GM19395 (cell line): ENCODE data around the gene CFAP210.
"Not testable (repeated sequence)": the region's sequence is repeated elsewhere in the genome, so short reads cannot be mapped to it uniquely, and the experiment has no call there.

ENCODE experiments used
- ATAC-seq: cut with Tn5 transposase; IDR thresholded peaks from one replicate; pipeline ENCODE4 v1.9.1; 2021; ENCODE audit warnings: mild to moderate bottlenecking, moderate library complexity; ENCODE audit not compliant: unreplicated experiment

The CFAP210 gene

DNA sequence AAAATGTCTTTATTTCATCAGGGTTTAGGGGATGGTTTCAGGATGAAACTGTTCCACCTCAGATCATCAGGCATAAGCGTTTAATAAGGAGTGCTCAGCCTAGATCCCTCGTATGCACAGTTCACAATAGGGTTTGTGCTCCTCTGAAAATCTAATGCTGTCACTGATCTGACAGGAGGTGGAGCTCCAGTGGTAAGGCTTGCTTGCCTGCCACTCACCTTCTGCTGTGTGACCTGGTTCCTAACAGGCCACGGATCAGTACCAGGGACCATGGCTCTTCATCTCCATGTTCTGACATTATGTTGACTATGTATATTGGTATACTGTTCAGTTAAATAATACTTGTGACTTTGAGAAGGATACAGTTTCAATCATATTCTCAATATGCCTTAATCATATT is 68.4 kb downstream of the CFAP210 start:
- no peak for ATAC-seq

DNA sequence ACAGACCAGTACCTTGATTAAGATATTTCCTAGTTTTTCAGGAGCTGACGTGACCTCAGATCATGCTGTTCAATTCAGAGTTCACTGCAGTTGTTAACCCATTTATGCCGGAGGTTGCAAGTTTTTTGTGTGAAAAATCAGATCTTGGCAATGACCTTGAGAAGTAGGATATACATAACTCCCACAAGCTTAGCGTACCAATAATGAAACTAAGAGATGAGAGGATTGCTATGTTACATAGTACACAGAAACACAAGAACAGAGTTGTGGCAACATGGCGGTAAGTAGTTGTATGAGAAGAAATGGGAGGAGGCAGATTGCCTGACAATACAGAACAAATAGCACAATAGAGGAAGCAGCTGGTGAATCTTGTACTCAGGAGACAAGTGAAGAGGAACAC is 71.0 kb downstream of the CFAP210 start:
- ATAC-seq = no peak

DNA sequence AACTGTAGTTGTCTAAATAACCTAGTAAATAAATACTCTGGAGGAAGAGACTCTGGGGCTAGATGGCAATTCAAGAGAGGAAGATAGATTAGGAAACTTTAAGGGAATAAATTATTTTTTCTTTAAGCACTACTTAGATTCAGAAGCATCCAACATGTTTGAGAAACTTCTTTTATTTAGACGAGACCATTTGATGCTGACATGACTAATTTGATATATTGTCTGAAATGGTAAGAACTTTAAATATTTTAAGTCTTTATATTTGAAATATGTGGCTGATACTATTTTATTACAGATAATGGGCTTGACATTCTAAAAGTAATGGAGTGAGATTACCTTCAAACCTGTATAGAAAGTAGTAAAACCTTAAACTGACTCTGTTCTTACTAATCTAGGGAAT is 73.7 kb downstream of the CFAP210 start:
- ATAC-seq = no peak

DNA sequence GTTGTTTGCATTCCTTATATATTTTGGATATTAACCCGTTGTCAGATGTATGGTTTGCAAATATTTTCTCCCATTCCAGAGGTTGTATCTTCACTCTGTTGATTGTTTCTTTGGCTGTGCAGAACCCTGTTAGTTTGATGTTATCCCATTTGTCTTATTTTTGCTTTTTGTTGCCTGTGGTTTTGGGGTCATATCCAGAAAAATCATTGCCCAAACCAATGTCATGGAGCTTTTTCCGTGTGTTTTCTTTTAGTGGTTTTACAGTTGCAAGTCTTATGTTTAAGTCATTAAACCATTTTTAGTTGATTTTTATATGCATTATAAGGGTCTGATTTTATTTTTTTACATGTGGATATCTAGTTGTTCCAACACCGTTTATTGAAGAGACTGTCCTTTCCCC is 74.3 kb downstream of the CFAP210 start:
- ATAC-seq = no peak

DNA sequence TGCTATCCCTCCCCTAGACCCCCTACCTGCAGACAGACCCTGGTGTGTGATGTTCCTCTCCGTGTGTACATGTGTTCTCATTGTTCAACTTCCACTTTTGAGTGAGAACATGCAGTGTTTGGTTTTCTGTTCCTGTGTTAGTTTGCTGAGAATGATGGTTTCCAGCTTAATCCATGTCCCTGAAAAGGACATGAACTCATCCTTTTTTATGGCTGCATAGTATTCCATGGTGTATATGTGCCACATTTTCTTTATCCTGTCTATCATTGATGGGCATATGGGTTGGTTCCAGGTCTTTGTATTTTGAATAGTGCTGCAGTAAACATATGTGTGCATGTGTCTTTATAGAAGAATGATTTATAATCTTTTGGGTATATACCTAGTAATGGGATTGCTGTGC is 78.2 kb downstream of the CFAP210 start:
- ATAC-seq = not testable (repeated sequence)

DNA sequence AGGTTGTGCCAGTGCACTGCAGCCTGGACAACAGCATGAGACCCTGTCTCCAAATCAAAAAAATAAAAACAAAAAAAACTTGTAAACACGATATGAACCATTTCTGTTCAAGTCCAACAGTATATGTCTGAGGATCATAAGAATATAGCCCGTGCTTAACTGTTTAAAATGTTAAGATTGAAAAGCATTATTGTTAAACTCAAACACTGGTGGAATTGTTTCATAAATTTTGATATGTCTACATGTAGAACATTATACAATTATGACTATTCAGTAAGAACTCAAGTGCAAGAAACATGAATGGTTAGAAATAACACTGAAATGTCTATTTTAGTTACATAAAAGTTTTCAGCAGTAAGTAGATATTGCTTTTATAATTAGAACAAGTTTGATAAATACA is 80.3 kb downstream of the CFAP210 start:
- no peak for ATAC-seq

DNA sequence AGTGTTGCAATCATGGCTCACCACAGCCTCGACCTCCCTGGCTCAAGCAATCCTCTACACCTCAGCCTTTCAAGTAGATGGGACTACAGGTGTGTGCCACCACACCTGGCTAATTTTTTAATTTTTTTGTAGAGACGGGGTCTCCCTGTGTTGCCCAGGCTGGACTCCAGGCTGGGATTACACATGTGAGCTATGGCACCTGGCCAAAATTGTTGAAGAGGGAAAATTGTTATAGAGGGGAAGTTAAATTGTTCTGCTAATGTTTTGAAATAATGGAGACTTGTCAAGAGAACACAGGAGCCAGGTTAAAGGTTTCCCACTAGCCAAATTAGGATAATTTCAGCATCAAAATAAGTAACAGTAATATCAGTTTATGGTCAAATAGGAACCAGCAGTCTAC is 84.9 kb downstream of the CFAP210 start:
- ATAC-seq = no peak

DNA sequence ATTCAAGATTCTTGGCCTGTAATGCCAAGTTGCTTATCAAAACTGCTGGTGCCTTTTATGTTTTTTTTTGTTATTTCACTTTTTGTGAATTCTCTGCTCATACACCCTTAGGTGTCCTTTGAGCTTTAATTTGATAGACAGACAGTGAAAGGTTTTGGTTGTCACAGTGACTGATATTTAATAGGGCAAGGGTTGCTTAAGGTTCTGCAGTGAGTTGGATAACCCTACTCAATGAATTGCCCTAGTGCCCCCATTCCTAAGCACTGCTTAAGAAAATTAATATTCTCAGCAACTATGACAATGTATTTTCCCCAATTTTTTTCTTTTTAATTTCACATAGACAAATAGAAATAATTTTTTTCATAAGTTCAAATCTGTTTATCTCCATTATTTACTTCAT is 94.6 kb downstream of the CFAP210 start:
- ATAC-seq = no peak

DNA sequence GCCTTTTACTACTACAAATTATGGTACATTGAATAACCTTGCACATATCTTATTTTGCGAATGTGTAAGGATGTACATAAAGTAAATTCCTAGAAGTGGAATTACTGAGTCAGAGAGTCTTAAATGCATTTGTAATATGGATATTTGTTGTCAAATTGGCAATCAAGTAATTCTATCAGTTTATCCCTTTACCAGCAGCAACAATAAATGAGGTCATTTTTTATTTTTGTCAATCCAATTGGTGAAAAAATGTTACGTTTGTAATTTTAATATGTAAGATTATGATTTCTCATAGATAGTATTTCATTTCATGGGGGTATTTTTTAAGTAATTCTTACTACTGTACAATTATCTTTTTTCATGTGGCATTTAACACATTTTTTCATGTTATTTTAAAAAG is 95.2 kb downstream of the CFAP210 start:
- no peak for ATAC-seq

DNA sequence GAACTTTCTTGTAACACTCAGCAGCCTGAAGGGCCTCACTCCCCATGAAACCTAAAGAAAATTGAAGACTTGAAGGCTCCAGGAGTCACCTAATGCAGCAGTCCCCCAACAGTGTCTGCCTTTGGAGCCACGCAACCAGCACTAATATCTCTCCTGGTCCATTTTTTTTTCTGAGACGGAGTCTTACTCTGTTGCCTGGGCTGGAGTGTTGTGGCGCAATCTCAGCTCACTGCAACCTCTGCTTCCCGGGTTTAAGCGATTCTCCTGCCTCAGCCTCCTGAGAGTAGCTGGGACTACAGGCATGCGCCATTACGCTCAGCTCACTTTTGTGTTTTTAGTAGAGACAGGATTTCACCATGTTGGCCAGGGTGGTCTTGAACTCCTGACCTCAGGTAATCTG is 97.7 kb downstream of the CFAP210 start:
- not testable (repeated sequence) for ATAC-seq
